Measurements from ENCODE around the gene UCKL1. TPM values are rescaled to one million over a fixed set of nuclear protein-coding genes. Genes with fewer than 3 reads are reported as not detected.

The UCKL1 gene
- total RNA-seq, 1 experiment from 2014 or later, result 55.1 TPM

GRCh38 chr20:63913768-63914167 lies 42.4 kb downstream of the UCKL1 start:
- no peak overlapping the region for H3K4me3 ChIP-seq
- no peaks in the 10 kb centered on the region for H3K9me2 ChIP-seq (ENCODE audit: insufficient read depth)
- peaks cover 24% of the 10 kb centered on the region; the same call in 1 of the 2 replicates for H3F3A ChIP-seq (ENCODE audit: insufficient read depth, low read depth)
- TF ChIP-seq, protein P1, sequence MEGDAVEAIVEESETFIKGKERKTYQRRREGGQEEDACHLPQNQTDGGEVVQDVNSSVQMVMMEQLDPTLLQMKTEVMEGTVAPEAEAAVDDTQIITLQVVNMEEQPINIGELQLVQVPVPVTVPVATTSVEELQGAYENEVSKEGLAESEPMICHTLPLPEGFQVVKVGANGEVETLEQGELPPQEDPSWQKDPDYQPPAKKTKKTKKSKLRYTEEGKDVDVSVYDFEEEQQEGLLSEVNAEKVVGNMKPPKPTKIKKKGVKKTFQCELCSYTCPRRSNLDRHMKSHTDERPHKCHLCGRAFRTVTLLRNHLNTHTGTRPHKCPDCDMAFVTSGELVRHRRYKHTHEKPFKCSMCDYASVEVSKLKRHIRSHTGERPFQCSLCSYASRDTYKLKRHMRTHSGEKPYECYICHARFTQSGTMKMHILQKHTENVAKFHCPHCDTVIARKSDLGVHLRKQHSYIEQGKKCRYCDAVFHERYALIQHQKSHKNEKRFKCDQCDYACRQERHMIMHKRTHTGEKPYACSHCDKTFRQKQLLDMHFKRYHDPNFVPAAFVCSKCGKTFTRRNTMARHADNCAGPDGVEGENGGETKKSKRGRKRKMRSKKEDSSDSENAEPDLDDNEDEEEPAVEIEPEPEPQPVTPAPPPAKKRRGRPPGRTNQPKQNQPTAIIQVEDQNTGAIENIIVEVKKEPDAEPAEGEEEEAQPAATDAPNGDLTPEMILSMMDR (conservative IDR thresholded peaks at IDR 0.05), result no peak
- no peak for TF ChIP-seq EZH2 (IDR thresholded peaks at IDR 0.05; ENCODE audit: low read depth)
- no peaks in the 10 kb centered on the region for H3K27me3 ChIP-seq (ENCODE audit: insufficient read depth, low read depth)
- BruUV-seq (replicated peaks), result no TSS peak
- no peak overlapping the region for H2AFZ ChIP-seq
- intact Hi-C loops (cut with micrococcal nuclease; ENCODE audit: unreplicated experiment), result no loop called here
- H3K36me3 ChIP-seq (ENCODE audit: low read depth), result peaks cover 15% of the 10 kb centered on the region
- no peak overlapping the region for H3K4me2 ChIP-seq
- H3K27ac ChIP-seq, result no peak overlapping the region
- H3K4me1 ChIP-seq (replicated peaks; ENCODE audit: insufficient read depth), result no peaks in the 10 kb centered on the region
- H3K79me2 ChIP-seq (ENCODE audit: low read depth), result peaks cover 85% of the 10 kb centered on the region
- ChIA-PET CTCF (no interaction called here), POLR2A (ENCODE audit: unreplicated experiment) (no interaction called here)
- peaks cover 82% of the 10 kb centered on the region for H4K20me1 ChIP-seq (ENCODE audit: insufficient read depth)
- H3K9me3 ChIP-seq (ENCODE audit: insufficient read depth, low read depth), result no peaks in the 10 kb centered on the region
- no peak for DNase-seq

DNA sequence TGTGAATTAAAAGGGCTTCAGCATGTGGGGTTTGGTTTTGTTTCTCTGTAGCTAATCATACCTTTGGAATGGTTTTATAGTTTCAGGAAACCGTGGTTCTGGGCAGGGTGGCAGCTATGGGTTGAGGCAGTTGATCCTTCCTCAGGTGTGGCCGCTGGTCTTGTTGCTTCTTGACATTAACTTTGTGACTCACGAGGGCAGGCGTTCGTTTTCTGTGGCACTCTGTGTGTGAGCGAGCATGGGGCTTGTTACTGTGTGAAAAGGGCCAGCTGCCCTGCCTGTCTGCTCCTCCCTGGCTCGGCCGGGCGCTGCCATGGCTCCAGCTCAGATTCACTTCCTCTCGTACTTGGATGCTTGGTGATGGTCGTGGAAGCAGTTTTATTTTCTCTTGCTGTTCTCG lies 45.0 kb downstream of the UCKL1 start:
- no peaks in the 10 kb centered on the region for H3K9me3 ChIP-seq (ENCODE audit: insufficient read depth, low read depth)
- no peak overlapping the region for H3K4me3 ChIP-seq
- TF ChIP-seq, protein P1 (conservative IDR thresholded peaks at IDR 0.05), result no peak
- TF ChIP-seq EZH2 (IDR thresholded peaks at IDR 0.05; ENCODE audit: low read depth), result no peak
- peak overlapping the region; percentile 12; the same call in 1 of the 2 replicates for H3K27ac ChIP-seq
- no peaks in the 10 kb centered on the region for H3K27me3 ChIP-seq (ENCODE audit: insufficient read depth, low read depth)
- H3K4me2 ChIP-seq, result no peak overlapping the region
- H3K4me1 ChIP-seq (replicated peaks; ENCODE audit: insufficient read depth), result no peaks in the 10 kb centered on the region
- intact Hi-C loops (cut with micrococcal nuclease; ENCODE audit: unreplicated experiment), result no loop called here
- H3K36me3 ChIP-seq (ENCODE audit: low read depth), result peaks cover 13% of the 10 kb centered on the region
- H2AFZ ChIP-seq, result no peak overlapping the region
- CTCF ChIA-PET, result interaction anchor here (0.6 kb wide), 1 partner anchor 69 kb away, joined by 3 read pairs; no protein-coding TSS in a partner anchor
- BruUV-seq (replicated peaks), result no TSS peak
- H3K9me2 ChIP-seq (ENCODE audit: insufficient read depth), result no peaks in the 10 kb centered on the region
- peaks cover 95% of the 10 kb centered on the region for H3K79me2 ChIP-seq (ENCODE audit: low read depth)
- DNase-seq, result peak in 1 of 2 experiments; percentile 64
- POLR2A ChIA-PET (ENCODE audit: unreplicated experiment), result interaction anchor here (0.6 to 0.8 kb wide), 2 partner anchors 81 to 228 kb away, joined by 4 to 8 read pairs; no protein-coding TSS in a partner anchor
- H4K20me1 ChIP-seq (ENCODE audit: insufficient read depth), result peaks cover 85% of the 10 kb centered on the region
- peaks cover 16% of the 10 kb centered on the region; the same call in 1 of the 2 replicates for H3F3A ChIP-seq (ENCODE audit: insufficient read depth, low read depth)

GRCh38 chr20:63908008-63908682 lies 48.1 kb downstream of the UCKL1 start:
- no peaks in the 10 kb centered on the region for H3K4me1 ChIP-seq (replicated peaks; ENCODE audit: insufficient read depth)
- ChIA-PET CTCF (no interaction called here), POLR2A (ENCODE audit: unreplicated experiment) (no interaction called here)
- H3F3A ChIP-seq (ENCODE audit: insufficient read depth, low read depth), result peaks cover 4% of the 10 kb centered on the region; the same call in 1 of the 2 replicates
- H3K9me2 ChIP-seq (ENCODE audit: insufficient read depth), result no peaks in the 10 kb centered on the region
- H3K4me3 ChIP-seq, result no peak overlapping the region
- no TSS peak for BruUV-seq (replicated peaks)
- H3K9me3 ChIP-seq (ENCODE audit: insufficient read depth, low read depth), result no peaks in the 10 kb centered on the region
- H3K79me2 ChIP-seq (ENCODE audit: low read depth), result peaks cover 97% of the 10 kb centered on the region
- H3K27me3 ChIP-seq (ENCODE audit: insufficient read depth, low read depth), result no peaks in the 10 kb centered on the region
- peaks cover 77% of the 10 kb centered on the region for H4K20me1 ChIP-seq (ENCODE audit: insufficient read depth)
- no peaks in the 10 kb centered on the region for H3K36me3 ChIP-seq (ENCODE audit: low read depth)
- TF ChIP-seq EZH2 (IDR thresholded peaks at IDR 0.05; ENCODE audit: low read depth), result no peak
- TF ChIP-seq, protein P1 (conservative IDR thresholded peaks at IDR 0.05), result no peak
- intact Hi-C loops (cut with micrococcal nuclease; ENCODE audit: unreplicated experiment), result no loop called here
- no peak for DNase-seq
- H3K27ac ChIP-seq, result no peak overlapping the region
- H2AFZ ChIP-seq, result no peak overlapping the region
- H3K4me2 ChIP-seq, result no peak overlapping the region

All from PC-9 (cell line).